ENCODE data around the gene DISC1.
"Not testable (repeated sequence)": the region's sequence is repeated elsewhere in the genome, so short reads cannot be mapped to it uniquely, and the experiment has no call there.

DISC1 gene

DNA sequence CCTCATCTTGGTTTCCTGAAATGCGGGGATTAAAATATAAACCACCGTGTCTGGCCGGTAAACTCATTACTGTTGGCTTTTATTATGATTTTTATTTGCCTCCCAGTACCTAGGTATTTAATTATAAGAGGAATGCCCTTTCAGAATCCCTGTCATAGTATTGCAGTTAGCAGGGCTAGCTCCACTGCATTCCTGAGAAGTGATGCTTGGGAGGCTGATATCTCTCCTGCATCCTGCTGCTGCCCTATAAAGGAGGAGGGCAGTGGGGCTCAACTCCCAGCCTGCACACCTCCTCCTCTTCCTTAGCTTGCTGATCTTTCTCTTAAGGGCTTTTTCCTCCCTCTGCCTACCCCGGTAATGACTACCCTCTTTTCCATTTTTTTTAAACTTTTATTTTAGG is 19.9 kb upstream of the DISC1 start:
- peak; percentile 78 for DNase-seq

DNA sequence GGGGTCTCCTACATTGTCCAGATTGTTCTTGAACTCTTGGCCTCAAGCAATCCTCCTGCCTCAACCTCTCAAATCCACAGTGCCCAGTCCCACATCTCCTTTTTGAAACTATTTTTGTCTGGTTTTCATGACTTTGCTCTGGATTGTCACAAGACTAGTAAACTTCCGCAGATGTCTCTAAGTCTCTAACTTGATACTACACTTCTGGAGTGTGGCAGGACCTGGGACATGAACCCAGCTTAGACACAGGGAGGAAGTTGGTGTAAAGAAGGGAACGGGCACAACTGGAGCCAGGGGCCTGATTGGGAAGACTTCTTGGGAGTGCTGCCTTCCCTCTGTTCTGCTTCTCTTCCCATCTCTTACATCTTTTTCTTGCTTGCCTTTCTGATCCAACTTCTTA is 16.2 kb upstream of the DISC1 start:
- DNase-seq, result no peak

DNA sequence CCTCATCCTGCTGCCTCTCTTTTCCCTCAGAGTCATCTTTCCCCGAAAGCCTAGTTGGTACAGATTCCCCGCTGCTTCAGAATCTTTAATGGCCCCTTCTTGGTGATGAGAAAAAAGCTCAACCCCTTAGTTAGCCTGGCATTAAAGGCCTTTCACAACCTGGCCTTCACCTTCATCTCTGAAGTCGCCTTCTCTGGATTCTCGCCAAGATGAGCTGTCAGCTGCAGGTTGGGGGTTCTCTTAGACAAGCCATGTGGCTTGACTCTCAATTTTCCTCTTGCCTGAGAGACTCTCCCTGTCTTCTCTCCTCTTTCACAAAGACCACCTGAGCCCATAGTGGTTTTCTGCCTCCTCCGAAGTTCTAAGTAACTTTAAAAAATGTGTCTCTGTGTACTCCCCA is 15.5 kb upstream of the DISC1 start:
- DNase-seq, result no peak

DNA sequence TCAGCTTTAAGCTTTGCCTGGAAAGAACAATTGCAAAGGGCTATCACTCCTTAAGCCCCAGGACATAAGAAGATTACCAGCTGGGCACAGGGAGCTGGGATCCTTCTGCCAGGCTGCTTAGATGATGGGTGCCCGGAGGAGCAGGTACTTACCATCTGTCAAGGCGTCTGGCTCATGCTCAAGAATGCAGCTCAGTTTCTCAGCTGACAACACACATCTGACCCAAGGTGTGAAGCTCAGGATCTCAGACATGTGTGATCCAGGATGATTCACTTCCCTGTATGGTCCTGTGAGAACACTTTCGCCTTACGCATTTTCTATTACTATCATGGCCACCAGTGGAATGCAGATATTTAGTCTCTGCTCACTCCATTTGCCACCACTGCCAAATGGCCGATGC is 14.7 kb upstream of the DISC1 start:
- DNase-seq, result no peak

DNA sequence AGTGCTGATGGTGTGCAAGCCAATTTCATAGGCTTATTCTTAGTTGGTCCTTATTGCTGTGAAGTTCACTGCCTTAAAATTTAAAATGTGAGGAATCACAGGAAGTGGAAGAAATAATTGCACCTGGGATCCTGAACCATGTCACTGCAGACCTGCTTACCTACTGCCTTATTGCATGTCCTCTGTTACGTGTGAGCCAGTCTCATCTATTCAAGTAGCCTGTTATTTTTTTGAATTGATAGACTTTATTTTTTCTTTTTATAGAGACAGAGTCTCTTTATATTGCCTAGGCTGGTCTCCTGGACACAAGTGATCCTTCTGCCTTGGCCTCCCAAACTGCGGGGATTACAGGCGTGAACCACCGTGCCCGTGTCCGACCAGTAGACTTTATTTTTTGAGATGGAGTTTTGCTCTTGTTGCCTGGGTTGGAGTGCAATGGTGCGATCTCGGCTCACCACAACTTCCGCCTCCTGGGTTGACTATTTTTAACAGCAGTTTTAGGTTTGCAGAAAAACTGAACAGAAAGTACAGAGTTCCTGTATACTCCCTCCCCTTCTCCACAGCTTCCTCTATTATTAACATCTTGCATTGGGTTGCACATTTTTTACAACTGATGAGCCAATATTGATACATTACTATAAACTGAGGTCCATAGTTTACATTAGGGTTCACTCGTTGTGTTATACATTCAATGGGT is 14.0 kb upstream of the DISC1 start:
- DNase-seq, result no peak

DNA sequence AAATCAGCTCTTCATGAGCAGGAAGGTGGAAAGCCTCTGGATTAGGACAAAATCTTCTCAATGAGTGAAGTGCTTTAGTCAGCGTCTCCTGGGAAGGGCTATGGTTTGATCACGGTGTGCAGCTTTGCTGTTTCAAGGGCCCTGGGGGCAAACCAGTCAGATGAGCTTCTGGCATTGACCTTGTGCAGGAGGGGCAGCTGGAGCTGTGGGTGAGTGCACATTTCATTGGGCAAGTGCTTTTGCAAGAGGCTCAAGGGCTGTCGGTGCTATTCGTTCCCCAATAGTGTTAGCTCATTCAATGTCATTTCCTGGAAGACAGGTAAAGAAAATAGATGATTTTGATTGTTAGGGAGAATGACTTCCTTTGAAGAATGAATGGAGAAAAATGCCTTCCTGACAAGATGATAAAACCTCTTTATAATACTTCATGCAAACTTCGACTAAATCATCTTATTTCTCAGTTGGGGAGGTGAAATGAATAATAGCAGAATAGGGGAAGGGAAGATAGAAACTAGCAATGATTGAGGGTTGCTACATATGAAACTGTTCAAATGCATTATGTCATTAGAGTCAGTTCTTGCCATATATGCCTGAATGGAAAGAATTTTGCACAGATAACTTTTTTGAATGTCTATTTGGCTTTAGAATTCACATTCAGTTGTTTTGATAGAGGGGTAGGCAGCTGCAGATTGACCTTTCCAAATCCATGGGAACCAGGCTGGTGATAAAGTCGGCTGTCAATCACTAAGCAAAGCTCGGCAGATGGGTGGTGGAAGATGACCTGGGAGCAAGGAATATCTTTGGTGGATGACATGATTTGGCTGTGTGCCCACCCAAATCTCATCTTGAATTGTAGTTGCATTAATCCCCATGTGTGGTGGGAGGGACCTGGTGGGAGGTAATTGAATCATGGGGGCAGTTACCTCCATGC is 12.9 kb upstream of the DISC1 start:
- no peak for DNase-seq

DNA sequence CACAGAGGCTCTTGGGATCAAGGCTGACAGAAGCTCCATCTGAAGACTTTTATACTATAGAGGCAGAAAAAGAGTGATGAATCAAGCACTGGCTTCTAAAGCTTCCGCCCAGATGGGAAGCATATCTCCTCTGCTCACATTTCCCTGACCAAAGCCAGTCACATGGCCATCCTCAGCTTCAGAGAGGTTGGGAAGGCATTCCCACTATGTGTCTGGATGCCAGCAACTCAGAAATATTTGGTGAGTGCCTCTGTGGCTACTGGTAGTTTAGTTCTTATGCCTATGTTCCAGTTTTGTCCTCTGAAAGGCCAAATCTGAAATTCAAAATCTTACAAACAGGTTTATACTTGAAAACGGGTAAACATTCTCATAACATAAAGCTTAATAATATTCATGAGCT is 9.9 kb upstream of the DISC1 start:
- no peak for DNase-seq

DNA sequence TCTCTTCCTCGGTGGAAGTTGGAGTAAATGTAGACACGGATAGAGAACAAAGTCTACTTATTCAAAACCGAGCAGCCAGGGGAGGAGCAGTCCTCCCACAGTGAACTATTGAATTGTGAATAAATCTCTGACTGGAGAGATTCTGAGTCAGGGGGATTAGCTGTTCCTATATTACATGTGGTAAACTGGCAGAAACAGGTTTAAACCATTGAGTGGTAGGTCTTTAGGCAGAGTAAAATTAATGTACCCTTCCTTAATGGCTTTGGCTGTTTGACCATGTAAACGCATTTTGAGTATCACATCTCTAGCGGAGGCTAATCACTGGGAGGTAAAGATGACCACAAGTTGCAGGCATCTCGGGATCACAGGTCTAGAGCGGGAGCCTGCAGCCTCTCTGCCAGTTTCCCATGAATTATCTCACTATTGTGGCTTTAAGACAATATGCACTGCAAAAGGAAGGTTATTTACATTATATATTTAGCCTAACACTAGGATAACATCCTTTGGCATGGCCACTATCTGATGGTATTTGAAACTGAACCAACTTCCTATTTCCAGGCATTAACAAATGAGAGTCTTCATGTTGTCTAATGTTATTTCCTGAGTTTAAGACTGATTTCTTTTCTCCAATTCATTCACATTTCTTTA is 7.9 kb upstream of the DISC1 start:
- no peak for DNase-seq

DNA sequence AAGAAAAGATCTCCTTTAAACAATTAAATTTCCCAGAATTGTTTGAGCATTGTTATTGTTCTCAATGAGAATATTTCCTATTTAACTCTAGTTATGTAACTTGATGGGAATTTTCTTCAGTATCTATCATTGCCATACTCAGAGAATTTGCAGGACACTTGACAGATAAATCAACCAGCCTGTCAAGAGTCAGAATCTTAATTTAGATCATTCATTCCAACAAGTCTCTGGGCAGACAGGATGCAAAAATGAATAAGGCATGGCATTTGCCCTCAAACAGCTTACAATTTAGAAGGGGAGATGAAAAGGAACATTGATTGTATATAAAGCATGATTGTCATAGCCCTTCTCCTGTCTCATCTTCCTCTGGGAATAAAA is 7.3 kb upstream of the DISC1 start:
- DNase-seq, result no peak

DNA sequence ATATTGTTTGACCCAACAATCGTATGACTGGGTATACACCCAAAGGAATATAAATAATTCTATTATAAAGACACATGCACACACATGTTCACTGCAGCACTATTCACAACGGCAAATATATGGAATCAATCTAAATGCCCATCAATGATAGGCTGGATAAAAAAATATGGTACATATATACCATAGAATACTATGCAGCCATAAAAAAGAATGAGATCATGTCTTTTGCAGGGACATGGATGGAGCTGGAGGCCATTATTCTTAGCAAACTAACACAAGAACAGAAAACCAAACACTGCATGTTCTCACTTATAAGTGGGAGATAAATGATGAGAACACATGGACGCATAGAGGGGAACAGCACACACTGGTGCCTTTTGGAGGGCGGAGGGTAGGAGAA is 1.5 kb upstream of the DISC1 start:
- not testable (repeated sequence) for DNase-seq

DNA sequence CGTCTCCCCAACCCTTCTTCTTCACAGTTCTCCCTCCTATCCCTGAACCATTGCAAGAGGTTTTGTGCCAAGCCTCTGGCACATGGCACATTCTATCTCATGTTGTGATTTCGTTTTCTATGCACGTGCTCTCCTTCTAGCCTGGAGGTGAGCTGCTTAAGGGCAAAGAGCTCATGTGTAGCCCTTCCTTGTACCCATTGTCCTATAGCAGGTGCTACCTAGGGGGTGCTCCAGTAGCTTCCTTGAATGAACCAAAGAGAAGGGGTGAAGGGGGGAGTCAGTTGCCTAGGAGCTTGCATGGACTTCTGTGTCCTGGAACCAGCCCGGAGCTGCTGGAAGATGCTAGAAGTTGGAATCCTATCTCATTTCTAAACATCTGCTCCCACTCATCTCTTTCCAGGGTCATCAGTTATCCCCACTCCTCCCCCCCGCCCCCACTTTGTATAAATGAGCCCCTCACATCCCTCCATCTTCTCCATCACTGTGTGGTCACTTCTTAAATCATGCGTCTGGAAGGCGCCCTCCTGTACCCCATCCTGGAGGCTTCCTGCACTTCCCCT is 535 bp upstream of the DISC1 start:
- DNase-seq, result no peak

DNA sequence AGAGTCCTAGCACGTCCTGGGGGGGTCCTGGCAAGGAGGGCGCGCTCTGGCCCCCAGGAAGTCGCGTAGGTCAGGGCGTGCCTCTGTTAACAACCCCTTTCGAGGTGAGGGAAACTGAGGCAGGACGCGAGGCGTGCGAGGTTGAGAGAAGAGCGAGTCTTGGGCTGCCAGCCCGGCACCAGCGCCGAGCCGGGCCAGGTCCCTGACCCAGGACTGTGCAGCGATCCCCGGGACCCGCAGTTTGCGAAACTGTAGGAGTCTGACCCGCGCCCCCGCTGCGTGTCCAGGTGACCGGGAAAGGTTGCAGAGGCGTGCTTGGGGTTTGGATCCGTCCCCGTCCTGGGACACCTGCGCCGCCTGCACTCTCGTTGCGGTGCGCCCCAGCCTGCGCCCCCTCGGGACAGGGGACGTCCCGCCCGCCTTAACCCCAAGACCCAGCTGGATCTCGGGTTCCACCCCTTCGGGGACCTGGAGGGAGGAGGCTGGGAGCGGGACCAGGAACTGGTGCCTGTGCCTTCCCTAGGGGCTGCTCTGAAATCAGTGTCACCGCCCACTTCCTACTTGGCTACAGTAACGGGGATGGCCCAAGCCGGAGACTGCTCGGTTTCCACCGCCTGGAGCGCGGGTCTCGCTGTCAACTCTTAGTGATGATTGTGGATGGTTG is 493 bp downstream of the DISC1 start:
- no peak for DNase-seq

DNA sequence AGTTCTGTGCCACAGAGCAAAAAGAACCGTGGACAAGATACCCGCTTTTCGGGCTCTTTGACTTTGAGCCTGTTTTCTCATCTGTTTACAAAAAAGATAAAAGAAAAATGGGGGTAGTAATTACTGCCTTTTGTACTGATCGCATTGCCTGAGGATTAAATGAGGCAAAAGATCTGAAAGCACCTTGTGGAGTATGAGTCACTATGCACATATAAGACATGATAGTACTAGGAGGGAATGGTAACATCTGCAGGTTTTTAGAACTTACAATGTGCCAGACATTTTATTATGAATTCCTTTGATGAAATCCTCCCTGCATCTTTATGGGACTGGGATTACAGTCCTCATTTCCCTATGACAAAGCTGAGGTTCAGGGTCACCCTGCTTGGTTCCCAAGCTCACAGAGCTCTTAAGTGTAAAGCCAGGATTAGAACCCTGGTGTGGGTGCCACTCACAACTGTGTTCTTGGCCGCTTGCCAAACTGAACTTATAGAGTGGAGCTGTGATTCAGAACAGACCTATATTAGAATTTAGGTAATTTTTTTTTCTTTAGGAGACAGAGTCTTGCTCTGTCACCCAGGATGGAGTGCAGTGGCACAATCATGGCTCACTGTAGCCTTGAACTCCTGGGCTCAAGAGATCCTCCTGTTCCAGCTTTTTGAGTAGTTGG is 1.8 kb downstream of the DISC1 start:
- DNase-seq, result no peak

DNA sequence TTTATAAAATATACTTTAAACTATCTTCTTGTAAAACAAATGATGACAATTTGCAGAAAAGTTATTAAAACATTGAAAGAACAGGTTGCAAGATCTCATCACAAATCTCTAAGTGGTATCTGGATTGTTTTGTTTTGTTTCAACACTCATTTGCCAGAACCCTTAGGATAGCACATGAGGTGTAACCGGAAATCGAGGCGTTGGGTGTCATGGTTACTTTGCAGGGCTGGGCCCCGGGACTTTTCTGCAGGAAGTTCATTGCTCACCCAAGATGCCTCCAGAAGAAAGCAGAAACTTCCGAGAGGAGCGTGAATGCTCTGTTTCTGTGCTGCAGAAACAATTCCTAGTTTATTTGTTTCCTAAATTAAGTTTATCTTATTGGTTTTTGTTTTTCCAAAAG is 2.5 kb downstream of the DISC1 start:
- no peak for DNase-seq

DNA sequence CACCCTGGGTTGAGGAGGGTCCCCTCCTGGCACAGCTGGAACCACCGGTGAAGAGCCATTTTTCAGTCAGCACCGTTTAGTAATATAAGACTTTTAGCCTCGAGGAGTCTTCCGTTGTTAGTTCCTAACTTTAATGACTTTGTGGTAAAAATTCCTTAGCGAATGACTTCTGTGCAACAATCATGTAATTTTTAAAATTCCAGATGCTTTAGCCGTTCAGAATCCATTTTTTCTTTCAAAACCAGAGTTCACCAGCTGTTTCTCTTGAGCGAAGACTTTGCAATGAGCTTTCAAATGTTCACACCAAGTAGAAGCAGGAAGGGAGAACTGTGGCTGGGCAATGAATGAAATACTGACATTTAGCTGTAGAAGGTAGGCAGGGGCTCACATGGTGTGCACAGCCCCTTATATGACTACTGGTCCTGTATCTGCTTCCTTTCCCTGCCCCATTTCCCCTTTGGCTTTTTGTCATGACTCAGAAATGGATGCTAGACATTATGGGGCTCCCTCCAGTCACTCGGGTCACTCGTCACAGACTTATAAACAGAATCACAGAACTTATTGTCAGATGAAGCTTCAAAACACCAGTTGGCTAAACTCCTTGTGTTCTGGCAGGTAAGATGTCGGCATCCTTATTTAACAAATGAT is 4.1 kb downstream of the DISC1 start:
- DNase-seq, result no peak

DNA sequence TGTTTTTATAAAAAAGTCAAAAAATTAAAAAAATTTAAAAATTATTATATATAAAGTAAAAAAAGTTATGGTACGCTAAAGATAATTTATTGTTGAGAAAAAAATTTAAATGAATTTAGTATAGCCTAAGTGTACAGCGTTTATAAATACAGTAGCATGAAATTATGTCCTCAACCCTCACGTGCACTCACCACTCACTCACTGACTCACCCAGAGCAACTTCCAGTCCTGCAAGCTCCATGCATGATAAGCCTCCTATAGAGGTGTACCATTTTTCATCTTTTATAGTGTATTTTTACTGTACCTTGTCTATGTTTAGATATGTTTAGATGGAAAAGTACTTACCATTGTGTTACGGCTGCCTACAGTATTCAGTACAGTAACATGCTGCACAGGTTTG is 5.1 kb downstream of the DISC1 start:
- DNase-seq, result no peak

DNA sequence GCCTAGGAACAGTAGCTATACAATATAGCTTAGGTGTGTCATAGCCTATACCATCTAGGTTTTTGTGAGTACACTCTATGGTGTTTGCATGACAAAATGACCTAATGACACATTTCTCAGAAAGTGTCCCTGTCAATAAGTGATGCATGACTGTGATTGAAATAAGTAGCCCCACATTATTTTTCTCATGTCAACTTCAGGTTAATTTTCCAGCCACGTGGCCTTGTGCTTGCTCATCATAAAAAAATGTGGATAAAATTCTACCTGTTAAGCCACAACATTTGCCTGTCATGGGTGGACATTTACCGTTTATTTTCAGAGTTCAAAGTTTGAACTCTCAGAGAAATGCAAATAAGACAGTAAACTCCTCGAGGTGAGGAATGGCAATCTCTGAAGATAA is 5.5 kb downstream of the DISC1 start:
- no peak for DNase-seq

DNA sequence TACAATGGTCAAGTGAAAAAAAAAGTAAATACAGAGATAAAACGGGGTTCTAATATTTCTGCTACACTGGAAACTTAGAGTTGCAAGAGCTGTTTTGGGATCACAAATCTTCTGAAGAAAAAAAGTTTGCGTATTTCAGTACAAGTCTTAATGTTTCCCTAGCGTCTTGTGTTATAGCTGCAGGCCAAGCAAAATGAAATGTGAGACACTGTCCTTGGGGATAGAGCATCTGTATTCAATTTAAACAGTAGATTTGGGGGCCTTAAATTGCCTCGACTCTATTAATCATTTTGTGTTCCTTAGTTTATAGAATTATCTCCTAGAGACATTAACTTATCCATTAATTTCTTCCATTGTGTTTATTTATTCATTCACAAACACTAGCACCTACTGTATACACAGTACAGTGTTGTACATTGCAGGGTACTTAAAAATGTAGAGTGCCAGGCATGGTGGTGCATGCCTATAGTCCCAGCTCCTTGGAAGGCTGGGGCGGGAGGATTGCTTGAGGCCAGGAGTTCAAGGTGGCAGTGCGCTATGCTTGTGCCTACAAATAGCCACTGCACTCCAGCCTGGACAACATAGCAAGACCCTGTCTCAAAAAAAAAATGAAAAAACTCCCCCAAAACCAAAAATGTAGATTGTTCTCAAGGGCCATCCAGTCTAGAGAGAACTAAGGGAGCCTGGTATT is 7.9 kb downstream of the DISC1 start:
- no peak for DNase-seq

DNA sequence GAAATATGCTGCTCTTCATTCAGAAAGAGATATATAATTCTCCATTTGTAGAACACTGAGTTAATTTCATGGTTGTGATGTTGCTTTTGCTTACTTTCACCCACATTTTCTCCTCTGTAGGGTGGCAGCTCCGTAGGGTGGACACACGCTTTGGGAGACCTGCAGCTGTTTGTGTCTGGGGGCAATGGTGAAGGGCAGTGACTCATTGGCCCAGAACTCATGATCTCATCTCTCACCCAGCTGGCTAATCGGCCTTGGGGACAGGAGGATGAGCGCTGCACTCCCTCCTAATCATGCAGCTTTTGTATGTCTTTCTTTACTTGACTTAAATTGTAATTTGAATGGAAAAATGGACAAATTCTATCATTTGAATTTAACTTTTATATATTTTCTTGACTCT is 9.6 kb downstream of the DISC1 start:
- no peak for DNase-seq

DNA sequence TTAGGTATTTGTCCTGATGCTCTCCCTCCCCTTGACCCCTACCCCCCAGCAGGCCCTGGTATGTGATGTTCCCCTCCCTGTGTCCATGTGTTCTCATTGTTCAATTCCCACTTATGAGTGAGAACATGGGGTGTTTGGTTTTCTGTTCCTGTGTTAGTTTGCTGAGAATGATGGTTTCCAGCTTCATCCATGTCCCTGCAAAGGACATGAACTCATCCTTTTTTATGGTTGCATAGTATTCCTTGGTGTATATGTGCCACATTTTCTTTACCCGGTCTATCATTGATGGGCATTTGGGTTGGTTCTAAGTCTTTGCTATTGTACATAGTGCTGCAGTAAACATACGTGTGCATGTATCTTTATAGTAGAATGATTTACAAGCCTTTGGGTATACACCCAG is 10.3 kb downstream of the DISC1 start:
- not testable (repeated sequence) for DNase-seq

DNA sequence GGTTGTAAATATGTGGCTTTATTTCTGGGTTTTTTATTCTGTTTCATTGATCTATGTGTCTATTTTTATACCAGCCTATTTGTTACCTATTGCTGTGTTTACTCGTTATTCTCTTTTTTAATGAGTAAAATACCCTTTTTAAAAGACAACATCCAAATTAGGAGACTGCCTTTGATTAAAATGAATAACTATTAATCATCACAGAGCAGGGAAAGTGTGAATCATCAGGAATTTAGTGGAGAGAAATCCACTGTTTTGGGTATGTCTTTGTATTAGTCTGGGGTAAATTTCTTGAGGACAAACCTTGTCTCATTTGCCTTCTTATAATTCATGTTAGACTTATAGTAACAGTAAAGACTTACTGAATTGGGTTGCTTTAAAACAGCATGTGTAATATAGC is 12.1 kb downstream of the DISC1 start:
- no peak for DNase-seq

Data from NCI-H226 (cell line).